Type B pancreatic cell (in vitro differentiated cells): ENCODE results near the gene MESD. TPM values are rescaled to one million over a fixed set of nuclear protein-coding genes. Genes with fewer than 3 reads are reported as not detected.

ENCODE experiments used
- DNase-seq: peaks from one replicate; pipeline ENCODE4 v3.0.0; 2021; ENCODE audit warnings: mixed read lengths; ENCODE audit not compliant: unreplicated experiment; ENCODE audit errors: extremely low spot score
- H3K27ac Mint-ChIP-seq: 2 replicates; pipeline ENCODE4 v1.8.0; 2021; ENCODE audit warnings: mild to moderate bottlenecking, mixed read lengths
- H3K27me3 Mint-ChIP-seq: 2 replicates; pipeline ENCODE4 v1.8.0; 2021; ENCODE audit warnings: mixed read lengths
- H3K36me3 Mint-ChIP-seq: 2 replicates; pipeline ENCODE4 v1.8.0; 2021; ENCODE audit warnings: mixed read lengths
- H3K4me1 Mint-ChIP-seq: one replicate; pipeline ENCODE4 v1.8.0; 2021; ENCODE audit warnings: mixed read lengths; ENCODE audit not compliant: unreplicated experiment
- H3K4me3 Mint-ChIP-seq: 2 replicates; pipeline ENCODE4 v1.8.0; 2021; ENCODE audit warnings: mild to moderate bottlenecking, mixed read lengths
- H3K9me3 Mint-ChIP-seq: 2 replicates; pipeline ENCODE4 v1.8.0; 2021; ENCODE audit warnings: mixed read lengths
- CTCF ChIP-seq: fragments of 200-600 bp; sonication (generic); conservative IDR thresholded peaks from 2 replicates; pipeline ENCODE4 v1.5.0; 2021; ENCODE audit warnings: antibody characterized with exemption, mild to moderate bottlenecking
- total RNA-seq: library from RNA; stranded (reverse); gene quantifications from 2 replicates; pipeline ENCODE4 v1.2.1, GENCODE V29; 2021; ENCODE audit warnings: low replicate concordance

Gene MESD
- total RNA-seq, 1 donor from 2014 or later: 36.6 TPM

- DNase-seq: no peak
- H3K27me3 Mint-ChIP-seq: no peaks in the 10 kb centered on the region
- no peak for TF ChIP-seq CTCF
- H3K4me1 Mint-ChIP-seq: peaks cover 40% of the 10 kb centered on the region
- H3K9me3 Mint-ChIP-seq: no peaks in the 10 kb centered on the region
- H3K36me3 Mint-ChIP-seq: peaks cover 17% of the 10 kb centered on the region
- peak overlapping the region; percentile 82 for H3K4me3 Mint-ChIP-seq
- H3K27ac Mint-ChIP-seq: peak overlapping the region; percentile 84
Measured at GRCh38 chr15:80986487-80986886, 3.1 kb downstream of the MESD start.

- peaks cover 17% of the 10 kb centered on the region for H3K36me3 Mint-ChIP-seq
- DNase-seq: no peak
- H3K27me3 Mint-ChIP-seq: no peaks in the 10 kb centered on the region
- peaks cover 40% of the 10 kb centered on the region for H3K4me1 Mint-ChIP-seq
- H3K4me3 Mint-ChIP-seq: peak overlapping the region; percentile 29
- peak overlapping the region; percentile 35 for H3K27ac Mint-ChIP-seq
- TF ChIP-seq CTCF: no peak
- no peaks in the 10 kb centered on the region for H3K9me3 Mint-ChIP-seq
Measured at GRCh38 chr15:80985981-80986380, 3.6 kb downstream of the MESD start.

- H3K27ac Mint-ChIP-seq: peak overlapping the region; percentile 91
- no peak for TF ChIP-seq CTCF
- no peaks in the 10 kb centered on the region for H3K9me3 Mint-ChIP-seq
- no peak for DNase-seq
- H3K4me1 Mint-ChIP-seq: peaks cover 40% of the 10 kb centered on the region
- peak overlapping the region; percentile 66 for H3K4me3 Mint-ChIP-seq
- peaks cover 17% of the 10 kb centered on the region for H3K36me3 Mint-ChIP-seq
- no peaks in the 10 kb centered on the region for H3K27me3 Mint-ChIP-seq
Measured at GRCh38 chr15:80984856-80985255, 4.8 kb downstream of the MESD start.

DNA sequence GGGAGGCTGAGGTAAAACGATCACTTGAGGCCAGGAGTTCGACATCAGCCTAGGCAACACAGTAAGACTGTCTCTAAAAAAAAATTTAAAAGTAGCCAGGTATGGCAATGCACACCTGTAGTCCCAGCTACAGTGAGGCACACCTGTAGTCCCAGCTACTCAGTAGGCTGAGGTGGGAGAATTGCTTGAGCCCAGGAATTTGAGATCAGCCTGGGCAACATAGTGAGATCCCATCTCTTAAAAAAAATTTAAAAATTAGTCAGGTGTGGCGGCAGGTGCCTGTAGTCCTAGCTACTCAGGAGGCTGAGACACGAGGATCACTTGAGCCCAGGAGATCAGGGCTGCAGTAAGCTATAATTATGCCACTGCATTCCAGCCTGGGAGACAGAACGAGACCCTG, 6.8 kb downstream of the MESD start:
- no peaks in the 10 kb centered on the region for H3K9me3 Mint-ChIP-seq
- no peaks in the 10 kb centered on the region for H3K27me3 Mint-ChIP-seq
- H3K27ac Mint-ChIP-seq: no peak overlapping the region
- H3K4me3 Mint-ChIP-seq: no peak overlapping the region
- peaks cover 42% of the 10 kb centered on the region for H3K4me1 Mint-ChIP-seq
- peaks cover 16% of the 10 kb centered on the region for H3K36me3 Mint-ChIP-seq
- no peak for TF ChIP-seq CTCF
- DNase-seq: no peak

- Mint-ChIP-seq H3K4me1 (peaks cover 47% of the 10 kb centered on the region), H3K27ac (no peak overlapping the region), H3K36me3 (peaks cover 22% of the 10 kb centered on the region), H3K4me3 (no peak overlapping the region), H3K9me3 (no peaks in the 10 kb centered on the region), H3K27me3 (no peaks in the 10 kb centered on the region)
- DNase-seq: no peak
- no peak for TF ChIP-seq CTCF
Measured at GRCh38 chr15:80982205-80982604, 7.4 kb downstream of the MESD start.
